ENCODE data around the gene STRBP. TPM values are rescaled to one million over a fixed set of nuclear protein-coding genes. Genes with fewer than 3 reads are reported as not detected.

STRBP gene
- total RNA-seq, 2 donors from 2014 or later = 2.8 to 3.3 TPM

DNA sequence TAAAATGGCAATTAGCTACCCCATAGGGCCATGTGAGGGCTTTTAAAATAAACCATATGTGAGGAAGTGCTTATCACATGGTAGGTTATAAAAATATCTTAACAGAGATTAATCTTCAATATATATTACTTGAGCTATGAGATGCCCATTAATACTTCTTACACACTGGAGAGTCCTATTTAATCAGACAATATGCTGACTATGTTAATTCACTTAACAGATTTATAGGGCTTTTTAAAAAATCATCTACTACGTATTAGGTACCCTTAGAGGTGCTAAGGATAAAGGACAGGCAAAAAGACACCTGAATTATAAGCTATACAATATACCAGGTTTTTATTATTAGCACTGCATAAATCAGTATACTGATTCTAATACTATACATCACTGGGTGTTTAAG, 102.6 kb downstream of the STRBP start:
- DNase-seq (ENCODE audit: low spot score) = no peak
- Histone ChIP-seq H3K9me3 (no peaks in the 10 kb centered on the region), H3K4me3 (no peak overlapping the region), H3K36me3 (no peaks in the 10 kb centered on the region), H3K27ac (no peak overlapping the region), H3K4me1 (ENCODE audit: control insufficient read depth in 1 of 2, low read depth in 2 of 2) (no peaks in the 10 kb centered on the region), H3K27me3 (replicated peaks; ENCODE audit: insufficient read depth) (no peaks in the 10 kb centered on the region)
- ATAC-seq (ENCODE audit: insufficient number of reproducible peaks, low FRiP score, low read depth) = no peak
- TF ChIP-seq, protein P1, sequence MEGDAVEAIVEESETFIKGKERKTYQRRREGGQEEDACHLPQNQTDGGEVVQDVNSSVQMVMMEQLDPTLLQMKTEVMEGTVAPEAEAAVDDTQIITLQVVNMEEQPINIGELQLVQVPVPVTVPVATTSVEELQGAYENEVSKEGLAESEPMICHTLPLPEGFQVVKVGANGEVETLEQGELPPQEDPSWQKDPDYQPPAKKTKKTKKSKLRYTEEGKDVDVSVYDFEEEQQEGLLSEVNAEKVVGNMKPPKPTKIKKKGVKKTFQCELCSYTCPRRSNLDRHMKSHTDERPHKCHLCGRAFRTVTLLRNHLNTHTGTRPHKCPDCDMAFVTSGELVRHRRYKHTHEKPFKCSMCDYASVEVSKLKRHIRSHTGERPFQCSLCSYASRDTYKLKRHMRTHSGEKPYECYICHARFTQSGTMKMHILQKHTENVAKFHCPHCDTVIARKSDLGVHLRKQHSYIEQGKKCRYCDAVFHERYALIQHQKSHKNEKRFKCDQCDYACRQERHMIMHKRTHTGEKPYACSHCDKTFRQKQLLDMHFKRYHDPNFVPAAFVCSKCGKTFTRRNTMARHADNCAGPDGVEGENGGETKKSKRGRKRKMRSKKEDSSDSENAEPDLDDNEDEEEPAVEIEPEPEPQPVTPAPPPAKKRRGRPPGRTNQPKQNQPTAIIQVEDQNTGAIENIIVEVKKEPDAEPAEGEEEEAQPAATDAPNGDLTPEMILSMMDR (IDR thresholded peaks at IDR 0.05) = no peak

DNA sequence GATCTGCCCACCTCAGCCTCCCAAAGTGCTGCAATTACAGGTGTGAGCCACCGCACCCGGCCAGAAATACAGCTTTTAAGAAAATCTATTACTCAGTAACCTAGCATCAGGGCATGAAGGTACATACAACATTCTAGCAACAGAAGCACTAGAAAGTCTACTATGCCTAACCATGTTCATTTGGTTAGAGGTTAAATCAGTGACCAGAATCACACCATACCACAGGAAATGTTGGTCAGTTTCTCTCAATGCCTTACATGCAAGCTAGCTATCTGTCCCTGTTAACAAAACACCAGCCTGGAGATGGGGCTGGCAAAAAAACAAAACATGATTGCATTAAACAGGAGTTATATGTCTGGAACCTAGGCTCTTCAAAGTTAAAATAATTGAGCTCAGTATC, 104.1 kb downstream of the STRBP start:
- no peaks in the 10 kb centered on the region for H3K4me1 ChIP-seq (ENCODE audit: control insufficient read depth in 1 of 2, low read depth in 2 of 2)
- no peak overlapping the region for H3K27ac ChIP-seq
- no peak overlapping the region for H3K4me3 ChIP-seq
- no peaks in the 10 kb centered on the region for H3K9me3 ChIP-seq
- H3K27me3 ChIP-seq (replicated peaks; ENCODE audit: insufficient read depth) = no peaks in the 10 kb centered on the region
- H3K36me3 ChIP-seq = no peaks in the 10 kb centered on the region
- ATAC-seq (ENCODE audit: insufficient number of reproducible peaks, low FRiP score, low read depth) = no peak
- DNase-seq (ENCODE audit: low spot score) = no peak
- TF ChIP-seq, protein P1 (IDR thresholded peaks at IDR 0.05) = no peak

DNA sequence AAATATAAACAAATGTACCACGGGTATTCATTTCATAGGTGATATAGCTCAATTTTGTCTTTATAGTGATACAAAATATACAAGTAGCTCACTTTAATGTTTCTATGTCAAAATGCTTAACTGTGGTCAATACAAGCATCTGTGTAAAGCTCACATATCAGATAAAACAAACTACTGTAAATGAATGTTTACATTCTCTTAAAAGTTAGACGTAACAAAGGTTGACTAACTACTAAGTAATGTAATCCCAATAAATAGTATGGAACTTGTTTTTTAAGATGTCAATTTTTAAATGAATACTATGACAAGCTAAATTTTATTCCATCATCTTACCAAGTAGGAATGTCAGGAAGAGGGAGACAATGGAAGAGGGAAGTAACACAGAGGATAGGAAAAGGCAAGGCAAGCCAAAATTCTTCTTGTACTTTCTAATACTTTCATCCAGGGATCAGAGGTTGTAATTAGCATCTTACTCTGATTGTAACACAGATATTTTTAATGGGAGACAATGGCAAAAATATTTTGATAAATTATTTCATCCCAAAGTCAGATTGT, 105.5 kb downstream of the STRBP start:
- Histone ChIP-seq H3K27ac (no peak overlapping the region), H3K4me1 (ENCODE audit: control insufficient read depth in 1 of 2, low read depth in 2 of 2) (no peaks in the 10 kb centered on the region), H3K36me3 (no peaks in the 10 kb centered on the region), H3K27me3 (replicated peaks; ENCODE audit: insufficient read depth) (no peaks in the 10 kb centered on the region), H3K4me3 (no peak overlapping the region), H3K9me3 (no peaks in the 10 kb centered on the region)
- no peak for DNase-seq (ENCODE audit: low spot score)
- TF ChIP-seq, protein P1 (IDR thresholded peaks at IDR 0.05) = no peak
- ATAC-seq (ENCODE audit: insufficient number of reproducible peaks, low FRiP score, low read depth) = no peak

DNA sequence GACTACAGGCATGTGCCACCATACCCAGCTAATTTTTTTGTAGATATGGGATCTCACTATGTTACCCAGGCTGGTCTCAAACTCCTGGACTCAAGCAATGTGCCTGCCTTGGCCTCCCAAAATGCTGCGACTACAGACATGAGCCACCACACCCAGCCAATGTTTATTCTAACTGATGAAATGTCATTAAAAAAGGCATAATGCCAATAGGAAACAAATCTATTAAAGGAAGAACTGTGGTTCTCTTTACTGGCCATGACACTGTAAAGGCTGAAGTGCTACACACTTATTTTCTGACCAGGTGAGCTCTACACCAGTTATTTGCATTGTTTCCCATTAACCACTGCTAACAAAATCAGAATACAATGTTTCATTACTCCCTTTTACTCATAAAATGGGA, 106.0 kb downstream of the STRBP start:
- H3K27ac ChIP-seq = no peak overlapping the region
- TF ChIP-seq, protein P1 (IDR thresholded peaks at IDR 0.05) = no peak
- H3K27me3 ChIP-seq (replicated peaks; ENCODE audit: insufficient read depth) = no peaks in the 10 kb centered on the region
- no peaks in the 10 kb centered on the region for H3K36me3 ChIP-seq
- DNase-seq (ENCODE audit: low spot score) (no peak), ATAC-seq (ENCODE audit: insufficient number of reproducible peaks, low FRiP score, low read depth) (no peak)
- no peak overlapping the region for H3K4me3 ChIP-seq
- H3K4me1 ChIP-seq (ENCODE audit: control insufficient read depth in 1 of 2, low read depth in 2 of 2) = no peaks in the 10 kb centered on the region
- H3K9me3 ChIP-seq = no peaks in the 10 kb centered on the region

DNA sequence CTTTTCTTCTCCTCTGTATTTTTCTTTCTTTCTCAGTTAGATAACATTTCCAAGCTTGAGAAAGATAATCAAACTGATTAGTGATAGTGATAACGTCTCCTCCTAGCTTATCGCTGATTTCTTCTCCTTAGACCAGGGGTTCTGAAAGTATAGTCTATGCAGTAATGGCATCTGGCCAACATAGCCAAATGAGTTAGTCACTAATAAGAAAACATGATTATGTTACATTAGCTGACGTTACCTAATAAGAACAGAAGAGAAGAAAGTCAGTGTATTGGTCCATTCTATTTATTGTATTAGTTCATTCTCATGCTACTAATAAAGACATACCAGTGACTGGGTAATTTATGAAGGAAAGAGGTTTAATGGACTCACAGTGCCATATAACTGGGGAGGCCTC, 111.2 kb downstream of the STRBP start:
- no peak overlapping the region for H3K4me3 ChIP-seq
- no peak overlapping the region for H3K27ac ChIP-seq
- DNase-seq (ENCODE audit: low spot score) = no peak
- no peaks in the 10 kb centered on the region for H3K36me3 ChIP-seq
- TF ChIP-seq, protein P1 (IDR thresholded peaks at IDR 0.05) = no peak
- no peak for ATAC-seq (ENCODE audit: insufficient number of reproducible peaks, low FRiP score, low read depth)
- H3K4me1 ChIP-seq (ENCODE audit: control insufficient read depth in 1 of 2, low read depth in 2 of 2) = no peaks in the 10 kb centered on the region
- no peaks in the 10 kb centered on the region for H3K9me3 ChIP-seq
- no peaks in the 10 kb centered on the region for H3K27me3 ChIP-seq (replicated peaks; ENCODE audit: insufficient read depth)
